ENCODE measurements around the gene TOMM5.

DNA sequence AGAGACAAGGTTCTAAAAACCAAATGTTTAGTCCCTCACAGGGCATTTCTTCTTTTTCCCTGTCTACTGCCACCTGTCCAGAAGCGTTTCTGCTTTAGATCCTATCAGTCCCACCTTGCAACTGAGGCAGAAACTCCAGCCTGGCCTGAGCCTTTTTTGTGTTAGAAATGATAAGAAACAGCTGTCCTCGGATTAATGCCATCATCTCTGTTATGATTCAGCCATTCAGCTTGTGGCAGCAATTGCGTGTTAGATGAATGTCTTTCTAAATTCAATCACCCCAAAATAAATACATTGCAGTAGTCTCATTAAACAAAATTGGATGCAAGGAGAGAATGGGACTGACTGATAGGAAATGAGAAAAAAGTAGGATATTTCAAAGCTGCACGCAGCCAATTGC, 30.1 kb upstream of the TOMM5 start:
- TF ChIP-seq, protein P1, sequence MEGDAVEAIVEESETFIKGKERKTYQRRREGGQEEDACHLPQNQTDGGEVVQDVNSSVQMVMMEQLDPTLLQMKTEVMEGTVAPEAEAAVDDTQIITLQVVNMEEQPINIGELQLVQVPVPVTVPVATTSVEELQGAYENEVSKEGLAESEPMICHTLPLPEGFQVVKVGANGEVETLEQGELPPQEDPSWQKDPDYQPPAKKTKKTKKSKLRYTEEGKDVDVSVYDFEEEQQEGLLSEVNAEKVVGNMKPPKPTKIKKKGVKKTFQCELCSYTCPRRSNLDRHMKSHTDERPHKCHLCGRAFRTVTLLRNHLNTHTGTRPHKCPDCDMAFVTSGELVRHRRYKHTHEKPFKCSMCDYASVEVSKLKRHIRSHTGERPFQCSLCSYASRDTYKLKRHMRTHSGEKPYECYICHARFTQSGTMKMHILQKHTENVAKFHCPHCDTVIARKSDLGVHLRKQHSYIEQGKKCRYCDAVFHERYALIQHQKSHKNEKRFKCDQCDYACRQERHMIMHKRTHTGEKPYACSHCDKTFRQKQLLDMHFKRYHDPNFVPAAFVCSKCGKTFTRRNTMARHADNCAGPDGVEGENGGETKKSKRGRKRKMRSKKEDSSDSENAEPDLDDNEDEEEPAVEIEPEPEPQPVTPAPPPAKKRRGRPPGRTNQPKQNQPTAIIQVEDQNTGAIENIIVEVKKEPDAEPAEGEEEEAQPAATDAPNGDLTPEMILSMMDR (IDR thresholded peaks at IDR 0.05): no peak
- no peak for TF ChIP-seq EZH2 (IDR thresholded peaks at IDR 0.05)
- TF ChIP-seq EZH2phosphoT487 (IDR thresholded peaks at IDR 0.05): no peak

All from neural progenitor cell (in vitro differentiated cells).